GM10248 (cell line): ENCODE data around the gene RIF1.

Source experiments
- CTCF ChIA-PET: fragments of 300-600 bp; sonication (Branson Sonifier 250); formaldehyde crosslinking; extraction: SDS; loops from one replicate; lab custom pipeline; 2021; ENCODE audit warnings: antibody characterized with exemption; lab: Yijun Ruan, JAX
- POLR2A ChIA-PET: fragments of 350-650 bp; sonication (Branson Sonifier 250); formaldehyde crosslinking; extraction: SDS; loops from one replicate; lab custom pipeline; 2020; ENCODE audit warnings: antibody characterized with exemption; lab: Yijun Ruan, JAX
- DNase-seq: peaks from one replicate; pipeline ENCODE4 v3.0.0; 2012; ENCODE audit errors: extremely low spot score
- CTCF ChIP-seq: IDR thresholded peaks from 2 replicates; pipeline ENCODE4 v1.5.1; 2012; ENCODE audit warnings: mild to moderate bottlenecking, low read depth; ENCODE audit errors: extremely low read depth, missing control alignments, control extremely low read depth

Gene RIF1

GRCh38 chr2:151484100-151484499 lies 74.4 kb downstream of the RIF1 start:
- TF ChIP-seq CTCF: no peak
- ChIA-PET CTCF (no interaction called here), POLR2A (no interaction called here)
- no peak for DNase-seq

- ChIA-PET CTCF (no interaction called here), POLR2A (no interaction called here)
- TF ChIP-seq CTCF: no peak
- DNase-seq: no peak
Measured at GRCh38 chr2:151486053-151486452, 76.4 kb downstream of the RIF1 start.

GRCh38 chr2:151490276-151490675 lies 80.6 kb downstream of the RIF1 start:
- TF ChIP-seq CTCF: no peak
- no peak for DNase-seq
- POLR2A ChIA-PET: no interaction called here
- CTCF ChIA-PET: interaction anchor here (3.0 kb wide), 1 partner anchor 10 kb away, joined by 7 read pairs; no protein-coding TSS in a partner anchor

GRCh38 chr2:151491496-151491895 lies 81.8 kb downstream of the RIF1 start:
- ChIA-PET POLR2A (no interaction called here), CTCF (interaction anchor here (3.0 kb wide), 1 partner anchor 11 kb away, joined by 7 read pairs; no protein-coding TSS in a partner anchor)
- no peak for DNase-seq
- TF ChIP-seq CTCF: no peak

DNA sequence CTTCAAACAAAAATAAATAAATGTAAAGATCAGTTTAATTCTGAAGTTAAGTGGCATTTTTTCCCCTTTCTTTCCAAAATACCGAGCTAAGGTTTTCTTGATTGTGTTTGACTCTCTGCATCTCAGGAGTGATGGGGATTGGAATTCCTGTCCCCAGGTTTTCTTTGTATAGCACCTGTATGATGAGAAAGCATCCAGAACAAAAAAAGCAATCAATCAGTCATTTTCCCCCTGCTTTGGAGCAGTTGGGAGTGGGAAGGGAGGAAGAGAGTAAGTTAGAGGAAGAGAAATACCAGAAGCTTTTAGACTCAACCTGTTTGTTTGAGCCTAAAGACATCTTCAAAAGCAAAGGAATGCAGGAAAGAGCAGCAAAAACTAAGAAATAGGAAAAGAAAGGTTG lies 88.5 kb downstream of the RIF1 start:
- POLR2A ChIA-PET: no interaction called here
- CTCF ChIA-PET: interaction anchor here (0.9 kb wide), 1 partner anchor 89 kb away, joined by 3 read pairs; the partner anchor contains the start of gene RIF1
- DNase-seq: no peak
- TF ChIP-seq CTCF: no peak

DNA sequence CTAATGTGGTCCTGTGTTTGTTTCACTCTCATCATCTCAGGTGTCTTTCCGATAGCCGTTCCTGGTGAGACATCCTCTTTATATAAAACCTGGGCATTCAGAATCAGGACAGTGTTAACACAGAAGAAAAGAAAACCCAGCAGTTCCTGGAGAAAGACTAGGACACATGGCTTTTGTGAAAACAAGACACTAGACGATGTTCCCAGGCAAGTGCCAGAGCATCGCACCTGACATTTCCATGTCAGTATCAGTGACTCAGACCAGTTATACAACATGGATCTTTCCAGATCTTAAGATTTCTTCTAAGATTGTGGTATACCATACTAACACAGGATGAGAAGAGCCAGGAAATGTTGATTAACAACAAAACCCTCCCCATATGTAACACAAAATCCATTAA lies 96.5 kb downstream of the RIF1 start:
- ChIA-PET POLR2A (no interaction called here), CTCF (interaction anchor here (1.6 kb wide), 1 partner anchor 10 kb away, joined by 4 read pairs; no protein-coding TSS in a partner anchor)
- no peak for TF ChIP-seq CTCF
- DNase-seq: no peak
